H9 (cell line): ENCODE data around the gene ZMYND8. TPM values are rescaled to one million over a fixed set of nuclear protein-coding genes. Genes with fewer than 3 reads are reported as not detected.
A peak's percentile ranks its signal among the peaks of the same experiment; 100 is the strongest.

ENCODE experiments used
- DNase-seq: peaks from one replicate; pipeline ENCODE4 v3.0.0-alpha.2; 2017
- H2AFZ ChIP-seq: one replicate; pipeline ENCODE4 v1.6.1; 2013; ENCODE audit warnings: mild to moderate bottlenecking, low read length, control low read depth, moderate library complexity
- H2AK5ac ChIP-seq: 2 replicates; pipeline ENCODE4 v1.6.1; 2013; ENCODE audit warnings: low read length, control low read depth, mixed read lengths; ENCODE audit not compliant: insufficient read length
- H2BK120ac ChIP-seq: one replicate; pipeline ENCODE4 v1.6.1; 2013; ENCODE audit warnings: low read depth, mild to moderate bottlenecking, low read length, control low read depth, inconsistent platforms; ENCODE audit not compliant: poor library complexity, severe bottlenecking
- H2BK12ac ChIP-seq: 2 replicates; pipeline ENCODE4 v1.6.1; 2013; ENCODE audit warnings: low read length, control low read depth, mixed read lengths, low read depth; ENCODE audit not compliant: insufficient read length
- H2BK15ac ChIP-seq: 2 replicates; pipeline ENCODE4 v1.6.1; 2013; ENCODE audit warnings: low read depth, low read length, control low read depth
- H2BK20ac ChIP-seq: one replicate; pipeline ENCODE4 v1.6.1; 2013; ENCODE audit warnings: low read depth, mild to moderate bottlenecking, low read length, control low read depth, inconsistent platforms; ENCODE audit not compliant: poor library complexity, severe bottlenecking
- H2BK5ac ChIP-seq: 2 replicates; pipeline ENCODE4 v1.6.1; 2013; ENCODE audit warnings: low read length, control low read depth, mixed read lengths; ENCODE audit not compliant: insufficient read length
- H3K14ac ChIP-seq: 2 replicates; pipeline ENCODE4 v1.6.1; 2013; ENCODE audit warnings: low read length, control low read depth; ENCODE audit not compliant: insufficient read depth
- H3K18ac ChIP-seq: 2 replicates; pipeline ENCODE4 v1.6.1; 2013; ENCODE audit warnings: low read depth, mild to moderate bottlenecking, mixed read lengths, low read length, control low read depth; ENCODE audit not compliant: insufficient read length
- H3K23ac ChIP-seq: 2 replicates; pipeline ENCODE4 v1.6.1; 2013; ENCODE audit warnings: low read length, control low read depth, mixed read lengths, low read depth; ENCODE audit not compliant: insufficient read length
- H3K23me2 ChIP-seq: 2 replicates; pipeline ENCODE4 v1.6.1; 2013; ENCODE audit warnings: low read depth, mild to moderate bottlenecking, mixed read lengths, low read length, control low read depth; ENCODE audit not compliant: insufficient read length, poor library complexity, severe bottlenecking
- H3K27ac ChIP-seq: 2 replicates; pipeline ENCODE4 v1.5.1; 2013; ENCODE audit warnings: low read length, control low read depth, mixed read lengths, low read depth; ENCODE audit not compliant: insufficient read length
- H3K27me3 ChIP-seq: 2 replicates; pipeline ENCODE4 v1.6.1; 2013; ENCODE audit warnings: low read length, control low read depth, inconsistent platforms; ENCODE audit not compliant: insufficient read depth
- H3K4ac ChIP-seq: 2 replicates; pipeline ENCODE4 v1.6.1; 2013; ENCODE audit warnings: low read depth, mild to moderate bottlenecking, control low read depth, inconsistent platforms, low read length, moderate library complexity
- H3K4me1 ChIP-seq: 2 replicates; pipeline ENCODE4 v1.6.1; 2013; ENCODE audit warnings: low read length, control low read depth, inconsistent platforms; ENCODE audit not compliant: insufficient read depth
- H3K4me2 ChIP-seq: 2 replicates; pipeline ENCODE4 v1.6.1; 2013; ENCODE audit warnings: low read length, control low read depth, mixed read lengths; ENCODE audit not compliant: insufficient read length, insufficient read depth
- H3K56ac ChIP-seq: 2 replicates; pipeline ENCODE4 v1.6.1; 2013; ENCODE audit warnings: low read depth, mild to moderate bottlenecking, mixed read lengths, low read length, control low read depth; ENCODE audit not compliant: insufficient read length
- H3K79me1 ChIP-seq: 2 replicates; pipeline ENCODE4 v1.6.1; 2013; ENCODE audit warnings: low read depth, mild to moderate bottlenecking, moderate library complexity, low read length, control low read depth, inconsistent platforms; ENCODE audit not compliant: insufficient read depth, poor library complexity, severe bottlenecking
- H3K79me2 ChIP-seq: 2 replicates; pipeline ENCODE4 v1.6.1; 2013; ENCODE audit warnings: low read length, control low read depth, inconsistent platforms; ENCODE audit not compliant: insufficient read depth
- H3K9ac ChIP-seq: 2 replicates; pipeline ENCODE4 v1.6.1; 2013; ENCODE audit warnings: low read length, control low read depth, mixed read lengths; ENCODE audit not compliant: insufficient read length; ENCODE audit errors: extremely low read depth
- H3K9me3 ChIP-seq: one replicate; pipeline ENCODE4 v1.6.1; 2013; ENCODE audit warnings: low read depth, low read length, inconsistent platforms; ENCODE audit not compliant: control insufficient read depth
- H3T11ph ChIP-seq: one replicate; pipeline ENCODE4 v1.6.1; 2013; ENCODE audit warnings: mild to moderate bottlenecking, low read length, control low read depth, inconsistent platforms
- H4K20me1 ChIP-seq: one replicate; pipeline ENCODE4 v1.6.1; 2013; ENCODE audit not compliant: control insufficient read depth, insufficient read length, insufficient read depth
- H4K5ac ChIP-seq: 2 replicates; pipeline ENCODE4 v1.6.1; 2013; ENCODE audit warnings: low read depth, mild to moderate bottlenecking, mixed read lengths, low read length, control low read depth; ENCODE audit not compliant: insufficient read length
- H4K8ac ChIP-seq: replicated peaks from 2 replicates; pipeline ENCODE4 v1.6.1; 2013; ENCODE audit warnings: low read length, control low read depth, mixed read lengths, low read depth; ENCODE audit not compliant: insufficient read length
- H4K91ac ChIP-seq: 2 replicates; pipeline ENCODE4 v1.6.1; 2013; ENCODE audit warnings: low read depth, mild to moderate bottlenecking, moderate library complexity, mixed read lengths, low read length, control low read depth; ENCODE audit not compliant: insufficient read length
- H3K27ac Mint-ChIP-seq, 3 experiments: 2 replicates in 2 of 3; 3 replicates in 1 of 3; pipeline ENCODE4 v1.8.0; 2020 to 2021; ENCODE audit warnings: mixed read lengths in 3 of 3, mild to moderate bottlenecking in 1 of 3, moderate library complexity in 1 of 3
- H3K27me3 Mint-ChIP-seq: 2 replicates; pipeline ENCODE4 v1.8.0; 2021; ENCODE audit warnings: low read depth, mild to moderate bottlenecking, moderate library complexity, mixed read lengths
- H3K36me3 Mint-ChIP-seq, 3 experiments: 2 replicates in 2 of 3; 3 replicates in 1 of 3; pipeline ENCODE4 v1.8.0; 2020 to 2021; ENCODE audit warnings: low read depth in 3 of 3, mixed read lengths in 3 of 3; ENCODE audit not compliant: insufficient read depth in 1 of 3
- H3K4me1 Mint-ChIP-seq, 2 experiments: 2 replicates each; pipeline ENCODE4 v1.8.0; 2020; ENCODE audit warnings: mixed read lengths in 2 of 2
- H3K4me3 Mint-ChIP-seq, 2 experiments: 2 replicates in 1 of 2; 3 replicates in 1 of 2; pipeline ENCODE4 v1.8.0; 2020 to 2021; ENCODE audit warnings: mild to moderate bottlenecking in 2 of 2, mixed read lengths in 2 of 2, moderate library complexity in 1 of 2
- H3K9me3 Mint-ChIP-seq, 2 experiments: 2 replicates in 1 of 2; 3 replicates in 1 of 2; pipeline ENCODE4 v1.8.0; 2020; ENCODE audit warnings: mild to moderate bottlenecking in 2 of 2, mixed read lengths in 2 of 2, moderate library complexity in 1 of 2
- WGBS: extraction: QIAGEN DNeasy Blood & Tissue Kit; methylation state at CpG from one replicate; pipeline ENCODE4 v1.1.7; 2013; ENCODE audit warnings: missing lambda C conversion rate, low lambda C conversion rate, mixed read lengths; ENCODE audit not compliant: insufficient read length; ENCODE audit errors: extremely low coverage; 5-methylcytosine and 5-hydroxymethylcytosine counted together
- total RNA-seq: library from RNA; stranded (reverse); gene quantifications from 2 replicates; pipeline ENCODE4 v1.2.1, GENCODE V29; 2021
- TF ChIP-seq, protein P1 (sequence below): fragments of 200-600 bp; sonication (generic); conservative IDR thresholded peaks from 3 replicates; pipeline ENCODE4 v1.8.0; 2021; ENCODE audit warnings: antibody characterized with exemption, mild to moderate bottlenecking

Gene ZMYND8
- total RNA-seq, 1 experiment from 2014 or later = 158 TPM

GRCh38 chr20:47248448-47248966 lies 108.0 kb downstream of the ZMYND8 start:
- Mint-ChIP-seq H3K4me3 (no peak overlapping the region), H3K27ac (peak overlapping the region in 2 of 3 experiments; percentile 0 to 19; a peak in 1 of 7 replicates), H3K36me3 (peaks cover 39 to 95% (median 86%) of the 10 kb centered on the region in 3 experiments), H3K27me3 (no peaks in the 10 kb centered on the region), H3K4me1 (peaks cover 0 to 5% of the 10 kb centered on the region in 2 experiments; a peak in 1 of 4 replicates), H3K9me3 (no peaks in the 10 kb centered on the region)
- H3K79me1 ChIP-seq = no peaks in the 10 kb centered on the region
- no peak overlapping the region for H2AFZ ChIP-seq
- no peak overlapping the region for H3K9ac ChIP-seq
- no peak overlapping the region for H2BK120ac ChIP-seq
- no peak overlapping the region for H3K23ac ChIP-seq
- H2BK12ac ChIP-seq = no peak overlapping the region
- no peak overlapping the region for H3K4ac ChIP-seq
- TF ChIP-seq, protein P1, sequence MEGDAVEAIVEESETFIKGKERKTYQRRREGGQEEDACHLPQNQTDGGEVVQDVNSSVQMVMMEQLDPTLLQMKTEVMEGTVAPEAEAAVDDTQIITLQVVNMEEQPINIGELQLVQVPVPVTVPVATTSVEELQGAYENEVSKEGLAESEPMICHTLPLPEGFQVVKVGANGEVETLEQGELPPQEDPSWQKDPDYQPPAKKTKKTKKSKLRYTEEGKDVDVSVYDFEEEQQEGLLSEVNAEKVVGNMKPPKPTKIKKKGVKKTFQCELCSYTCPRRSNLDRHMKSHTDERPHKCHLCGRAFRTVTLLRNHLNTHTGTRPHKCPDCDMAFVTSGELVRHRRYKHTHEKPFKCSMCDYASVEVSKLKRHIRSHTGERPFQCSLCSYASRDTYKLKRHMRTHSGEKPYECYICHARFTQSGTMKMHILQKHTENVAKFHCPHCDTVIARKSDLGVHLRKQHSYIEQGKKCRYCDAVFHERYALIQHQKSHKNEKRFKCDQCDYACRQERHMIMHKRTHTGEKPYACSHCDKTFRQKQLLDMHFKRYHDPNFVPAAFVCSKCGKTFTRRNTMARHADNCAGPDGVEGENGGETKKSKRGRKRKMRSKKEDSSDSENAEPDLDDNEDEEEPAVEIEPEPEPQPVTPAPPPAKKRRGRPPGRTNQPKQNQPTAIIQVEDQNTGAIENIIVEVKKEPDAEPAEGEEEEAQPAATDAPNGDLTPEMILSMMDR = no peak
- H4K20me1 ChIP-seq = peaks cover 4% of the 10 kb centered on the region
- no peak overlapping the region for H3K27ac ChIP-seq
- H4K91ac ChIP-seq = no peak overlapping the region
- H3K56ac ChIP-seq = no peak overlapping the region
- no peaks in the 10 kb centered on the region for H3K23me2 ChIP-seq
- H3K9me3 ChIP-seq = no peaks in the 10 kb centered on the region
- H4K5ac ChIP-seq = no peak overlapping the region
- H2BK15ac ChIP-seq = no peak overlapping the region
- no peak for DNase-seq
- no CpG with 5 or more reads among the region's 6 CpGs for WGBS
- no peaks in the 10 kb centered on the region for H3K27me3 ChIP-seq
- no peaks in the 10 kb centered on the region for H3K4me1 ChIP-seq
- no peak overlapping the region for H3K14ac ChIP-seq
- no peak overlapping the region for H3K4me2 ChIP-seq
- no peak overlapping the region for H3K18ac ChIP-seq
- H2BK20ac ChIP-seq = no peak overlapping the region
- no peaks in the 10 kb centered on the region for H3K79me2 ChIP-seq
- no peak overlapping the region for H2AK5ac ChIP-seq
- H2BK5ac ChIP-seq = no peak overlapping the region
- no peak overlapping the region for H3T11ph ChIP-seq
- H4K8ac ChIP-seq = no peak overlapping the region
